H1 (cell line): ENCODE measurements around the gene CRABP1. TPM values are rescaled to one million over a fixed set of nuclear protein-coding genes. Genes with fewer than 3 reads are reported as not detected.
A peak's percentile ranks its signal among the peaks of the same experiment; 100 is the strongest.

ENCODE experiments used
- CTCF ChIA-PET: fragments of 300-600 bp; sonication (Branson Sonifier 250); formaldehyde crosslinking; loops from one replicate; lab custom pipeline; 2021; ENCODE audit not compliant: partially characterized antibody; lab: Charles Lee
- POLR2A ChIA-PET: fragments of 300-600 bp; sonication (Branson Sonifier 250); formaldehyde crosslinking; loops from one replicate; lab custom pipeline; 2021; ENCODE audit warnings: inconsistent platforms; ENCODE audit not compliant: partially characterized antibody; lab: Charles Lee
- DNase-seq, 2 experiments: peaks; one replicate each; pipeline versions ENCODE4 v3.0.0 to v3.0.0-alpha.2; 2010 to 2022; ENCODE audit warnings: low spot score in 2 of 2, low read depth in 1 of 2, mixed read lengths in 1 of 2
- FAIRE-seq: peaks from 2 replicates; lab custom pipeline; 2011; peaks lifted over from hg19 to GRCh38; lab: Jason Lieb, UNC
- H2AFZ ChIP-seq: 2 replicates; pipeline ENCODE4 v1.8.1; 2012; ENCODE audit warnings: low read length, inconsistent platforms
- H2AK5ac ChIP-seq: 2 replicates; pipeline ENCODE4 v1.6.1; 2013; ENCODE audit warnings: low read depth, low read length
- H2BK120ac ChIP-seq: replicated peaks from 2 replicates; pipeline ENCODE3; 2013; ENCODE audit warnings: low read depth, low read length, inconsistent platforms
- H2BK12ac ChIP-seq: 2 replicates; pipeline ENCODE4 v1.6.1; 2013; ENCODE audit warnings: low read depth, low read length
- H2BK15ac ChIP-seq: 2 replicates; pipeline ENCODE4 v1.6.1; 2013; ENCODE audit warnings: low read length
- H2BK20ac ChIP-seq: 2 replicates; pipeline ENCODE4 v1.6.1; 2013; ENCODE audit warnings: low read length
- H2BK5ac ChIP-seq: 2 replicates; pipeline ENCODE4 v1.6.1; 2013; ENCODE audit warnings: low read depth, low read length
- H3K14ac ChIP-seq: 2 replicates; pipeline ENCODE4 v1.6.1; 2013; ENCODE audit warnings: inconsistent platforms; ENCODE audit not compliant: insufficient read length
- H3K18ac ChIP-seq: 2 replicates; pipeline ENCODE4 v1.6.1; 2013; ENCODE audit warnings: low read length; ENCODE audit errors: extremely low read depth
- H3K23ac ChIP-seq: 2 replicates; pipeline ENCODE4 v1.6.1; 2013; ENCODE audit warnings: inconsistent platforms; ENCODE audit not compliant: insufficient read length
- H3K23me2 ChIP-seq: 2 replicates; pipeline ENCODE4 v1.6.1; 2013; ENCODE audit warnings: low read depth, low read length
- H3K27ac ChIP-seq: 2 replicates; pipeline ENCODE4 v1.6.1; 2011; ENCODE audit warnings: low read depth, low read length, inconsistent platforms
- H3K27me3 ChIP-seq, 4 experiments: replicated peaks in 1 of 4; 1 replicate in 1 of 4; 2 replicates in 3 of 4; pipeline versions ENCODE4 v1.6.1 to v1.8.1; 2011 to 2013; ENCODE audit warnings: low read length in 3 of 4, mild to moderate bottlenecking in 3 of 4, inconsistent platforms in 2 of 4, mixed read lengths in 2 of 4, moderate library complexity in 1 of 4; ENCODE audit not compliant: control insufficient read depth in 3 of 4, insufficient read depth in 3 of 4; ENCODE audit errors: extremely low read depth in 1 of 4
- H3K36me3 ChIP-seq, 4 experiments: 2 replicates each; pipeline versions ENCODE4 v1.6.1 to v1.8.1; 2011 to 2013; ENCODE audit warnings: mild to moderate bottlenecking in 4 of 4, low read length in 3 of 4, moderate library complexity in 2 of 4, control low read depth in 1 of 4, inconsistent platforms in 1 of 4; ENCODE audit not compliant: insufficient read depth in 4 of 4, control insufficient read depth in 2 of 4
- H3K4ac ChIP-seq: replicated peaks from 2 replicates; pipeline ENCODE3; 2013; ENCODE audit warnings: low read length, low read depth, mixed read lengths, inconsistent platforms; ENCODE audit not compliant: insufficient read length
- H3K4me1 ChIP-seq, 4 experiments: replicated peaks in 1 of 4; 1 replicate in 1 of 4; 2 replicates in 3 of 4; pipeline versions ENCODE4 v1.6.1 to v1.8.1; 2011 to 2013; ENCODE audit warnings: low read length in 3 of 4, inconsistent platforms in 2 of 4, mixed read lengths in 1 of 4; ENCODE audit not compliant: insufficient read depth in 4 of 4, control insufficient read depth in 3 of 4
- H3K4me2 ChIP-seq, 2 experiments: 2 replicates each; pipeline versions ENCODE4 v1.6.1 to v1.8.1; 2011 to 2013; ENCODE audit warnings: low read depth in 2 of 2, low read length in 2 of 2, control low read depth in 1 of 2, inconsistent platforms in 1 of 2, mild to moderate bottlenecking in 1 of 2; ENCODE audit not compliant: insufficient read depth in 1 of 2
- H3K4me3 ChIP-seq, 4 experiments: fragments of 200-600, 300-600 bp in 1 of 4; sonication (generic), shearing (Covaris generic), sonication (Bioruptor Twin) in 1 of 4; 2 replicates each; pipeline versions ENCODE4 v1.5.1 to v1.8.1; 2011 to 2016; ENCODE audit warnings: low read length in 4 of 4, low read depth in 3 of 4, control low read depth in 2 of 4, inconsistent platforms in 2 of 4, mild to moderate bottlenecking in 2 of 4, mixed read lengths in 1 of 4, moderate library complexity in 1 of 4; ENCODE audit not compliant: insufficient read depth in 2 of 4; ENCODE audit errors: extremely low read depth in 1 of 4
- H3K56ac ChIP-seq: replicated peaks from 2 replicates; pipeline ENCODE3; 2013; ENCODE audit warnings: low read depth, mild to moderate bottlenecking, mixed read lengths, low read length, inconsistent platforms; ENCODE audit not compliant: insufficient read length
- H3K79me1 ChIP-seq: 2 replicates; pipeline ENCODE4 v1.6.1; 2013; ENCODE audit warnings: low read depth, low read length, control low read depth
- H3K79me2 ChIP-seq, 2 experiments: 2 replicates each; pipeline versions ENCODE4 v1.6.1 to v1.8.1; 2012 to 2013; ENCODE audit warnings: low read length in 2 of 2, mild to moderate bottlenecking in 2 of 2, inconsistent platforms in 1 of 2; ENCODE audit not compliant: insufficient read depth in 2 of 2, control insufficient read depth in 1 of 2
- H3K9ac ChIP-seq, 4 experiments: replicated peaks in 1 of 4; 1 replicate in 1 of 4; 2 replicates in 3 of 4; pipeline versions ENCODE4 v1.6.1 to v1.8.1; 2011 to 2013; ENCODE audit warnings: low read depth in 3 of 4, low read length in 3 of 4, control low read depth in 2 of 4, mild to moderate bottlenecking in 2 of 4, moderate library complexity in 2 of 4, inconsistent platforms in 1 of 4; ENCODE audit errors: extremely low read depth in 1 of 4
- H3K9me3 ChIP-seq, 2 experiments: 2 replicates each; pipeline versions ENCODE4 v1.6.1 to v1.8.1; 2012 to 2013; ENCODE audit warnings: mild to moderate bottlenecking in 2 of 2, moderate library complexity in 2 of 2, control low read depth in 1 of 2, inconsistent platforms in 1 of 2, low read depth in 1 of 2, low read length in 1 of 2, mixed read lengths in 1 of 2; ENCODE audit not compliant: insufficient read depth in 2 of 2
- H4K20me1 ChIP-seq, 2 experiments: replicated peaks in 1 of 2; 2 replicates each; pipeline versions ENCODE3 to v1.8.1; 2011 to 2013; ENCODE audit warnings: inconsistent platforms in 2 of 2, low read length in 2 of 2, mild to moderate bottlenecking in 1 of 2; ENCODE audit not compliant: insufficient read depth in 2 of 2, control insufficient read depth in 1 of 2
- H4K5ac ChIP-seq: 2 replicates; pipeline ENCODE4 v1.6.1; 2013; ENCODE audit warnings: low read length, low read depth, mixed read lengths, inconsistent platforms; ENCODE audit not compliant: insufficient read length
- H4K8ac ChIP-seq: 2 replicates; pipeline ENCODE4 v1.8.0; 2013; ENCODE audit warnings: mild to moderate bottlenecking, moderate library complexity, low read length, inconsistent platforms; ENCODE audit not compliant: insufficient read depth; ENCODE audit errors: extremely low read depth
- H4K91ac ChIP-seq: replicated peaks from 2 replicates; pipeline ENCODE3; 2013; ENCODE audit warnings: low read length, mixed read lengths, inconsistent platforms; ENCODE audit not compliant: insufficient read length
- E2F6 ChIP-seq: IDR thresholded peaks from 2 replicates; pipeline ENCODE4 v1.6.1; 2012; ENCODE audit warnings: inconsistent platforms
- HDAC2 ChIP-seq, 2 experiments: fragments of 300-600 bp in 1 of 2; sonication (generic) in 1 of 2; IDR thresholded peaks; 2 replicates each; pipeline ENCODE4 v1.6.1; 2011 to 2012; ENCODE audit warnings: low read depth in 2 of 2, low read length in 2 of 2, mild to moderate bottlenecking in 2 of 2, moderate library complexity in 2 of 2, borderline replicate concordance in 1 of 2, inconsistent platforms in 1 of 2
- KDM1A ChIP-seq: fragments of 200-600, 300-600 bp; sonication (generic); IDR thresholded peaks from 2 replicates; pipeline ENCODE4 v1.7.1; 2016; ENCODE audit warnings: mild to moderate bottlenecking, low read length, borderline replicate concordance
- NANOG ChIP-seq: IDR thresholded peaks from 2 replicates; pipeline ENCODE4 v1.6.1; 2011; ENCODE audit warnings: low read length, low read depth, mild to moderate bottlenecking, inconsistent platforms; ENCODE audit not compliant: insufficient read depth, poor library complexity, severe bottlenecking
- SAP30 ChIP-seq: fragments of 300-600 bp; sonication (generic); IDR thresholded peaks from 2 replicates; pipeline ENCODE4 v1.7.1; 2012; ENCODE audit warnings: low read length, moderate library complexity, mild to moderate bottlenecking, inconsistent platforms; ENCODE audit not compliant: insufficient read depth, insufficient replicate concordance
- WGBS, 2 experiments: shearing (Covaris generic) in 1 of 2; methylation state at CpG; one replicate each; pipeline versions ENCODE4 v1.1.6 to v1.1.7; 2013 to 2015; ENCODE audit warnings: low lambda C conversion rate in 2 of 2, mixed read lengths in 2 of 2, inconsistent platforms in 1 of 2, low coverage in 1 of 2, missing lambda C conversion rate in 1 of 2; ENCODE audit not compliant: insufficient replicate concordance in 2 of 2, insufficient coverage in 1 of 2, insufficient read length in 1 of 2; ENCODE audit errors: extremely low coverage in 1 of 2, missing lambda C conversion rate in 1 of 2; 5-methylcytosine and 5-hydroxymethylcytosine counted together
- polyA plus RNA-seq, 7 experiments: library from polyadenylated mRNA; depleted of rRNA in 3 of 7; stranded (reverse) in 5 of 7; unstranded in 2 of 7; fragments of >200 nt in 5 of 7; fragments of 200-250 nt in 2 of 7; gene quantifications; 1 replicate in 5 of 7; 2 replicates in 1 of 7; 4 replicates in 1 of 7; pipeline versions ENCODE4 v1.2.1 to v1.2.3, GENCODE V29; 2011 to 2013; ENCODE audit warnings: missing spikeins in 2 of 7, mixed read lengths in 2 of 7
- total RNA-seq: library from RNA; stranded (reverse); fragmentation: NEBNext Ultra II Directional; extraction: Animal tissue kit (Norgen Biotek cat#: 25700); gene quantifications from 2 replicates; pipeline ENCODE4 v1.2.1, GENCODE V29; 2021

The CRABP1 gene
- total and polyA plus RNA-seq, 2 of the 8 experiments (the other 6 are each of a cell fraction or from before 2014, with no cell fraction given), result 385 to 655 TPM

- POLR2A ChIA-PET, result interaction anchor here (1.8 to 2.0 kb wide), 2 partner anchors 15 to 49 kb away, joined by 4 to 5 read pairs; partner anchors contain the start of gene CRABP1
- H4K5ac ChIP-seq, result no peak overlapping the region
- H3K27ac ChIP-seq, result no peak overlapping the region
- peak overlapping the region; percentile 11; the same call in 1 of the 2 replicates for H2BK20ac ChIP-seq
- no peaks in the 10 kb centered on the region for H3K36me3 ChIP-seq
- no peak overlapping the region for H2AFZ ChIP-seq
- DNase-seq, result no peak
- H2BK120ac ChIP-seq, result no peak overlapping the region
- no peaks in the 10 kb centered on the region for H3K79me2 ChIP-seq
- H3K4me1 ChIP-seq, result peaks cover 2 to 32% (median 21%) of the 10 kb centered on the region in 4 experiments
- CTCF ChIA-PET, result no interaction called here
- H2BK15ac ChIP-seq, result no peak overlapping the region
- no peak overlapping the region for H3K56ac ChIP-seq
- no peak overlapping the region for H3K4me2 ChIP-seq
- H3K14ac ChIP-seq, result no peak overlapping the region
- no peak overlapping the region for H3K9ac ChIP-seq
- no peak overlapping the region for H4K8ac ChIP-seq
- H4K91ac ChIP-seq, result no peak overlapping the region
- H3K4me3 ChIP-seq, result no peak overlapping the region
- H4K20me1 ChIP-seq, result no peaks in the 10 kb centered on the region
- 92% methylated on average over 1 of the region's 1 CpG; no CpG with 5 or more reads in 1 of the 2 experiments for WGBS, 2 experiments
- no peak overlapping the region for H3K18ac ChIP-seq
- no peak overlapping the region for H3K23ac ChIP-seq
- FAIRE-seq, result no peak
- H2AK5ac ChIP-seq, result no peak overlapping the region
- H3K4ac ChIP-seq, result no peak overlapping the region
- H3K27me3 ChIP-seq, result peaks cover 0 to 2% (median 0%) of the 10 kb centered on the region in 4 experiments; a peak in 2 of 7 replicates
- H2BK12ac ChIP-seq, result no peak overlapping the region
- TF ChIP-seq NANOG (no peak), KDM1A (peak; percentile 89; the same call in 1 of the 2 replicates), E2F6 (no peak), SAP30 (no peak), HDAC2 (IDR thresholded peaks at IDR 0.05; ENCODE audit: borderline replicate concordance in 1 of 2, low read depth in 2 of 2, low read length in 2 of 2) (peak in 1 of 2 experiments; percentile 73; a peak in 1 of 4 replicates)
- H2BK5ac ChIP-seq, result no peak overlapping the region
- no peaks in the 10 kb centered on the region for H3K23me2 ChIP-seq
- no peaks in the 10 kb centered on the region for H3K9me3 ChIP-seq
- H3K79me1 ChIP-seq, result no peaks in the 10 kb centered on the region
Observed at GRCh38 chr15:78390242-78390641, 50.1 kb downstream of the CRABP1 start.
